HCT116 (cell line): ENCODE data around the gene CHM. TPM values are rescaled to one million over a fixed set of nuclear protein-coding genes. Genes with fewer than 3 reads are reported as not detected.

ENCODE experiments used
- ATAC-seq: fragments of 200-7000 bp; cut with Tn5 transposase; 2 replicates; pipeline ENCODE4 v1.9.1; 2020; ENCODE audit warnings: mild to moderate bottlenecking, moderate library complexity
- BruUV-seq: library from RNA; stranded (reverse); fragments of 400-500 nt; replicated peaks from 2 replicates; lab custom pipeline; 2021; lab: Mats Ljungman, UMichigan
- CTCF ChIA-PET: fragments of 300-600 bp; sonication (Branson Sonifier 250); formaldehyde crosslinking; loops from one replicate; lab custom pipeline; 2021; ENCODE audit warnings: antibody characterized with exemption; lab: Charles Lee
- POLR2A ChIA-PET: fragments of 300-600, 350-600 bp; sonication (Branson Sonifier 250); formaldehyde crosslinking; loops from one replicate; lab custom pipeline; 2021; ENCODE audit warnings: antibody characterized with exemption; lab: Charles Lee
- RAD21 ChIA-PET, 2 experiments: fragments of 300-600 bp; sonication (Branson Sonifier 250); formaldehyde crosslinking; loops; one replicate each; lab custom pipeline; 2023; ENCODE audit warnings: low total read pairs in 2 of 2; ENCODE audit not compliant: uncharacterized antibody in 2 of 2, unreplicated experiment in 2 of 2, low non-redundant PET in 1 of 2; lab: Charles Lee
- DNase-seq: peaks from one replicate; pipeline ENCODE4 v3.0.0-alpha.2; 2010; ENCODE audit warnings: low read depth, low spot score
- H2AFZ ChIP-seq: fragments of 200-600 bp; shearing (Covaris generic), sonication (generic); 2 replicates; pipeline ENCODE4 v1.6.1; 2017; ENCODE audit warnings: low read depth, mixed run types, mixed read lengths, antibody characterized with exemption, low read length; ENCODE audit not compliant: poor library complexity, severe bottlenecking
- H3K27ac ChIP-seq: 2 replicates; pipeline ENCODE4 v1.5.1; 2012; ENCODE audit warnings: low read depth, low read length
- H3K27me3 ChIP-seq: fragments of 200-600 bp; sonication (generic); 2 replicates; pipeline ENCODE4 v1.6.1; 2016; ENCODE audit warnings: mixed run types, low read length, mixed read lengths; ENCODE audit not compliant: insufficient read depth
- H3K36me3 ChIP-seq, 2 experiments: fragments of 200-500 bp in 1 of 2; fragments of 200-600 bp in 1 of 2; sonication (Bioruptor generic) in 1 of 2; sonication (generic) in 1 of 2; 2 replicates each; pipeline versions ENCODE4 v1.5.1 to v1.6.1; 2014 to 2016; ENCODE audit warnings: low read length in 2 of 2, inconsistent platforms in 1 of 2, mixed read lengths in 1 of 2, mixed run types in 1 of 2; ENCODE audit not compliant: insufficient read depth in 2 of 2, control insufficient read depth in 1 of 2
- H3K4me1 ChIP-seq, 2 experiments: fragments of 200-600 bp in 1 of 2; sonication (generic) in 1 of 2; 2 replicates each; pipeline versions ENCODE4 v1.5.1 to v1.6.1; 2012 to 2017; ENCODE audit warnings: low read length in 2 of 2, inconsistent platforms in 1 of 2, mild to moderate bottlenecking in 1 of 2, mixed read lengths in 1 of 2, mixed run types in 1 of 2, moderate library complexity in 1 of 2; ENCODE audit not compliant: insufficient read depth in 2 of 2, control insufficient read depth in 1 of 2
- H3K4me2 ChIP-seq: fragments of 200-600 bp; sonication (generic); 2 replicates; pipeline ENCODE4 v1.6.1; 2017; ENCODE audit warnings: mixed run types, low read length, mixed read lengths
- H3K4me3 ChIP-seq, 2 experiments: fragments of 200-600 bp in 1 of 2; sonication (generic) in 1 of 2; replicated peaks in 1 of 2; 2 replicates each; pipeline ENCODE4 v1.5.1; 2011 to 2016; ENCODE audit warnings: low read length in 2 of 2, control low read depth in 1 of 2, low read depth in 1 of 2, mild to moderate bottlenecking in 1 of 2, mixed read lengths in 1 of 2, mixed run types in 1 of 2
- H3K79me2 ChIP-seq: fragments of 200-600 bp; sonication (generic); 2 replicates; pipeline ENCODE4 v1.6.1; 2017; ENCODE audit warnings: mild to moderate bottlenecking, mixed run types, low read length, moderate library complexity, mixed read lengths; ENCODE audit not compliant: insufficient read depth
- H3K9ac ChIP-seq: fragments of 200-600 bp; sonication (generic); 2 replicates; pipeline ENCODE4 v1.6.1; 2016; ENCODE audit warnings: low read length, mixed read lengths
- H3K9me2 ChIP-seq: fragments of 200-600 bp; sonication (generic), shearing (Covaris generic); 2 replicates; pipeline ENCODE4 v1.6.1; 2017; ENCODE audit warnings: mixed run types, mild to moderate bottlenecking, moderate library complexity; ENCODE audit not compliant: insufficient read depth
- H3K9me3 ChIP-seq, 2 experiments: fragments of 200-500 bp in 1 of 2; fragments of 200-600 bp in 1 of 2; sonication (Bioruptor generic) in 1 of 2; sonication (generic) in 1 of 2; 2 replicates each; pipeline ENCODE4 v1.6.1; 2014 to 2017; ENCODE audit warnings: low read length in 2 of 2, mixed read lengths in 2 of 2, inconsistent platforms in 1 of 2, low read depth in 1 of 2, mild to moderate bottlenecking in 1 of 2, mixed run types in 1 of 2, moderate library complexity in 1 of 2; ENCODE audit not compliant: control insufficient read depth in 1 of 2, insufficient read depth in 1 of 2
- H4K20me1 ChIP-seq: fragments of 200-600 bp; sonication (generic), shearing (Covaris generic); 2 replicates; pipeline ENCODE4 v1.6.1; 2017; ENCODE audit warnings: mixed run types, mild to moderate bottlenecking, moderate library complexity; ENCODE audit not compliant: insufficient read depth
- CBX3 ChIP-seq: IDR thresholded peaks from 2 replicates; pipeline ENCODE4 v1.6.1; 2012; ENCODE audit warnings: low read depth
- EGR1 ChIP-seq: IDR thresholded peaks from 2 replicates; pipeline ENCODE4 v1.6.1; 2012; ENCODE audit warnings: low read depth
- EZH2 ChIP-seq: fragments of 200-600 bp; sonication (generic); IDR thresholded peaks from 2 replicates; pipeline ENCODE4 v1.6.1; 2017; ENCODE audit warnings: antibody characterized with exemption, mixed run types
- EZH2phosphoT487 ChIP-seq: fragments of 200-600 bp; IDR thresholded peaks from 2 replicates; pipeline ENCODE4 v1.6.1; 2018; ENCODE audit warnings: antibody characterized with exemption, borderline replicate concordance
- FOSL1 ChIP-seq: IDR thresholded peaks from 2 replicates; pipeline ENCODE4 v1.6.1; 2012; ENCODE audit warnings: low read depth
- JUND ChIP-seq: IDR thresholded peaks from 2 replicates; pipeline ENCODE4 v1.6.1; 2012
- MAX ChIP-seq: IDR thresholded peaks from 2 replicates; pipeline ENCODE4 v1.6.1; 2012
- POLR2A ChIP-seq: IDR thresholded peaks from 2 replicates; pipeline ENCODE4 v1.7.0; 2011; ENCODE audit warnings: borderline replicate concordance; ENCODE audit not compliant: insufficient read depth, insufficient read length; ENCODE audit errors: extremely low read depth
- RAD21 ChIP-seq: IDR thresholded peaks from 2 replicates; pipeline ENCODE4 v1.6.1; 2012; ENCODE audit warnings: low read depth, mild to moderate bottlenecking
- REST ChIP-seq: IDR thresholded peaks from 2 replicates; pipeline ENCODE4 v1.6.1; 2012; ENCODE audit warnings: low read depth
- SIN3A ChIP-seq: IDR thresholded peaks from 2 replicates; pipeline ENCODE4 v1.6.1; 2012; ENCODE audit warnings: low read depth
- SP1 ChIP-seq: IDR thresholded peaks from 2 replicates; pipeline ENCODE4 v1.6.1; 2012; ENCODE audit warnings: low read depth
- SRF ChIP-seq: IDR thresholded peaks from 2 replicates; pipeline ENCODE4 v1.6.1; 2012; ENCODE audit warnings: low read depth
- TCF7L2 ChIP-seq: IDR thresholded peaks from 2 replicates; pipeline ENCODE4 v1.7.0; 2011; ENCODE audit warnings: borderline replicate concordance, inconsistent platforms; ENCODE audit not compliant: insufficient read depth, insufficient read length; ENCODE audit errors: extremely low read depth
- YY1 ChIP-seq: IDR thresholded peaks from 2 replicates; pipeline ENCODE4 v1.6.1; 2011; ENCODE audit warnings: low read length, low read depth, moderate library complexity, mild to moderate bottlenecking; ENCODE audit not compliant: insufficient replicate concordance; ENCODE audit errors: extremely low read depth
- ZFX ChIP-seq: fragments of 450-650 bp; IDR thresholded peaks from 2 replicates; pipeline ENCODE4 v1.6.1; 2017
- ZNF274 ChIP-seq: fragments of 200-500 bp; sonication (Bioruptor generic); IDR thresholded peaks from 2 replicates; pipeline ENCODE4 v1.6.1; 2014; ENCODE audit warnings: mild to moderate bottlenecking, low read depth, low read length, inconsistent platforms
- intact Hi-C: fragments of 100-400 bp; cut with micrococcal nuclease; formaldehyde crosslinking; loops from 2 replicates; pipeline ENCODE4 v1.10.0; 2022
- total RNA-seq: library from RNA; stranded (reverse); gene quantifications from one replicate; pipeline ENCODE4 v1.2.1, GENCODE V29; 2021; ENCODE audit not compliant: unreplicated experiment

The CHM gene
- total RNA-seq, 1 experiment from 2014 or later = 17.1 TPM

- Histone ChIP-seq H3K9me3 (no peaks in the 10 kb centered on the region), H3K79me2 (no peaks in the 10 kb centered on the region)
- ATAC-seq = no peak
- RAD21 ChIA-PET = no interaction called here
- no peak for TF ChIP-seq POLR2A
- no peak for TF ChIP-seq TCF7L2
- no peak for TF ChIP-seq SP1
- no peak for TF ChIP-seq MAX
- TF ChIP-seq JUND = no peak
- TF ChIP-seq SRF = no peak
- no peak for TF ChIP-seq ZNF274
- no peak for TF ChIP-seq CBX3
- TF ChIP-seq SIN3A = no peak
- no peak for TF ChIP-seq EZH2
- no peak for TF ChIP-seq YY1
- TF ChIP-seq REST = no peak
- no peak for TF ChIP-seq EZH2phosphoT487
- TF ChIP-seq RAD21 = no peak
- no peak for TF ChIP-seq FOSL1
- TF ChIP-seq ZFX = no peak
- TF ChIP-seq EGR1 = no peak
- TF ChIP-seq, all 23 proteins: peak for 0
- no peak overlapping the region for H3K9ac ChIP-seq
- ChIA-PET POLR2A (no interaction called here), CTCF (no interaction called here)
- intact Hi-C loops = no loop called here
- no TSS peak for BruUV-seq
- no peak overlapping the region for H3K27ac ChIP-seq
- H3K4me3 ChIP-seq = no peak overlapping the region
- no peaks in the 10 kb centered on the region for H3K4me1 ChIP-seq
- no peak for DNase-seq
- H4K20me1 ChIP-seq = no peaks in the 10 kb centered on the region
- H3K4me2 ChIP-seq = no peak overlapping the region
- no peak overlapping the region for H2AFZ ChIP-seq
- H3K27me3 ChIP-seq = no peaks in the 10 kb centered on the region
- H3K9me2 ChIP-seq = no peaks in the 10 kb centered on the region
- H3K36me3 ChIP-seq = no peaks in the 10 kb centered on the region
These were observed 132.9 kb downstream of the CHM start for GRCh38 chrX:85914431-85914830.
